Lower leg skin (tissue), 3 donors: Measurements from ENCODE around the gene CLEC3B.

ENCODE experiments used
- POLR2A ChIP-seq, 2 donors: fragments of 450-650 bp; IDR thresholded peaks; one replicate each; pipeline ENCODE4 v1.6.1; 2016 to 2017; ENCODE audit warnings: antibody characterized with exemption in 2 of 2, mild to moderate bottlenecking in 1 of 2, moderate library complexity in 1 of 2
- TF ChIP-seq, protein P1 (sequence below), 3 donors: fragments of 450-650 bp; IDR thresholded peaks; one replicate each; pipeline ENCODE4 v1.5.1; 2016; ENCODE audit warnings: antibody characterized with exemption in 3 of 3, mild to moderate bottlenecking in 3 of 3, moderate library complexity in 2 of 3

DNA sequence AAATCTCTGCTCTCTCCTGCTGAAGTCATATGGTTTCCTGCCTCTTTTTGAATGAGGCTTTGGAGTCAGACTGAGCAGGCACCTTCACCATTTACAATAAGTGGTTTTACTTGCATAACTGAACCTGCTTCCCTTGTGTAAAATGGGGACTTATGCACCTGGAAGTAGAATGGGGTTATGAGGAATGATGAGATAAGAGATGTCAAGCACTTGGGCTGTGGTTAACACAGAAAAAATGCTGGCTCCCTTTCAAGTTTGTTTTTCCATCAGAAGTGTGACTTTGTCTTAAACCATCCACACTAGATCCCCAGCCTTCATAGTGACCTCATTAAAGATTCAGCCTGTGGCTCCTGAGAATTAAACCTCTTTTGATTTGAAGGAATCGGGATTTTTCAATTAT lies 44.9 kb upstream of the CLEC3B start:
- TF ChIP-seq, protein P1, sequence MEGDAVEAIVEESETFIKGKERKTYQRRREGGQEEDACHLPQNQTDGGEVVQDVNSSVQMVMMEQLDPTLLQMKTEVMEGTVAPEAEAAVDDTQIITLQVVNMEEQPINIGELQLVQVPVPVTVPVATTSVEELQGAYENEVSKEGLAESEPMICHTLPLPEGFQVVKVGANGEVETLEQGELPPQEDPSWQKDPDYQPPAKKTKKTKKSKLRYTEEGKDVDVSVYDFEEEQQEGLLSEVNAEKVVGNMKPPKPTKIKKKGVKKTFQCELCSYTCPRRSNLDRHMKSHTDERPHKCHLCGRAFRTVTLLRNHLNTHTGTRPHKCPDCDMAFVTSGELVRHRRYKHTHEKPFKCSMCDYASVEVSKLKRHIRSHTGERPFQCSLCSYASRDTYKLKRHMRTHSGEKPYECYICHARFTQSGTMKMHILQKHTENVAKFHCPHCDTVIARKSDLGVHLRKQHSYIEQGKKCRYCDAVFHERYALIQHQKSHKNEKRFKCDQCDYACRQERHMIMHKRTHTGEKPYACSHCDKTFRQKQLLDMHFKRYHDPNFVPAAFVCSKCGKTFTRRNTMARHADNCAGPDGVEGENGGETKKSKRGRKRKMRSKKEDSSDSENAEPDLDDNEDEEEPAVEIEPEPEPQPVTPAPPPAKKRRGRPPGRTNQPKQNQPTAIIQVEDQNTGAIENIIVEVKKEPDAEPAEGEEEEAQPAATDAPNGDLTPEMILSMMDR (IDR thresholded peaks at IDR 0.05): no peak
- no peak for TF ChIP-seq POLR2A (IDR thresholded peaks at IDR 0.05)
